Transverse colon (tissue), 3 donors: ENCODE data around the gene HMG20B.

Experiments used
- CTCF ChIP-seq, 5 experiments: fragments of 200-600 bp in 3 of 5; fragments of 450-650 bp in 2 of 5; sonication (generic) in 3 of 5; IDR thresholded peaks; 1 replicate in 2 of 5; 2 replicates in 3 of 5; pipeline ENCODE4 v1.5.1; 2016 to 2017; ENCODE audit warnings: antibody characterized with exemption in 5 of 5, inconsistent platforms in 3 of 5, mild to moderate bottlenecking in 2 of 5, moderate library complexity in 1 of 5
- EP300 ChIP-seq: sonication (generic); formaldehyde crosslinking; IDR thresholded peaks from one replicate; pipeline ENCODE4 v1.6.1; 2017; ENCODE audit warnings: antibody characterized with exemption, low read depth

- no peak for TF ChIP-seq CTCF (IDR thresholded peaks at IDR 0.05)
- no peak for TF ChIP-seq EP300
Measured at GRCh38 chr19:3609779-3610719, 37.3 kb downstream of the HMG20B start.
